SU-DHL-6 (cell line): Measurements from ENCODE around the gene RBM20.

Experiments
- H2AFZ ChIP-seq: fragments of 200-600 bp; sonication (generic); 2 replicates; pipeline ENCODE4 v1.6.1; 2014; ENCODE audit warnings: low read depth, mild to moderate bottlenecking, moderate library complexity, mixed read lengths, antibody characterized with exemption, low read length; ENCODE audit not compliant: severe bottlenecking
- H3F3A ChIP-seq: fragments of 200-600 bp; shearing (Covaris generic); 2 replicates; pipeline ENCODE4 v1.6.0; 2016; ENCODE audit warnings: antibody characterized with exemption, mild to moderate bottlenecking; ENCODE audit not compliant: insufficient read depth
- H3K27ac ChIP-seq: fragments of 200-600 bp; sonication (generic); 2 replicates; pipeline ENCODE4 v1.5.1; 2016; ENCODE audit warnings: low read depth, mild to moderate bottlenecking, low read length, moderate library complexity, mixed read lengths
- H3K27me3 ChIP-seq: fragments of 200-600 bp; sonication (generic), shearing (Covaris generic); 2 replicates; pipeline ENCODE4 v1.6.0; 2014; ENCODE audit warnings: mild to moderate bottlenecking, low read length
- H3K36me3 ChIP-seq: fragments of 200-600 bp; sonication (generic); 2 replicates; pipeline ENCODE4 v1.6.1; 2014; ENCODE audit warnings: mild to moderate bottlenecking, low read length, mixed read lengths
- H3K4me2 ChIP-seq: fragments of 300-600, 200-600 bp; shearing (Covaris generic), sonication (generic); 2 replicates; pipeline ENCODE4 v1.6.0; 2014; ENCODE audit warnings: low read length, low read depth, mild to moderate bottlenecking; ENCODE audit not compliant: poor library complexity, severe bottlenecking
- H3K4me3 ChIP-seq: fragments of 200-600 bp; sonication (generic); 2 replicates; pipeline ENCODE4 v1.5.1; 2014; ENCODE audit warnings: antibody characterized with exemption, low read length, mild to moderate bottlenecking, mixed read lengths; ENCODE audit not compliant: insufficient read depth, poor library complexity, severe bottlenecking
- H3K79me2 ChIP-seq: fragments of 200-600 bp; sonication (generic); 2 replicates; pipeline ENCODE4 v1.6.1; 2014; ENCODE audit warnings: mild to moderate bottlenecking, low read length, moderate library complexity; ENCODE audit not compliant: insufficient read depth
- H3K9ac ChIP-seq: fragments of 200-600 bp; sonication (generic); 2 replicates; pipeline ENCODE4 v1.7.0; 2014; ENCODE audit warnings: mild to moderate bottlenecking, low read length
- H3K9me2 ChIP-seq: fragments of 200-600 bp; sonication (generic); replicated peaks from 2 replicates; pipeline ENCODE4 v1.6.1; 2014; ENCODE audit warnings: low read length; ENCODE audit not compliant: insufficient read depth
- H3K9me3 ChIP-seq: fragments of 200-600 bp; sonication (generic); 2 replicates; pipeline ENCODE4 v1.6.1; 2014; ENCODE audit warnings: low read length, mixed read lengths; ENCODE audit not compliant: insufficient read depth
- H4K20me1 ChIP-seq: fragments of 200-600 bp; sonication (generic); 2 replicates; pipeline ENCODE4 v1.6.1; 2014; ENCODE audit warnings: low read depth, mild to moderate bottlenecking, antibody characterized with exemption, low read length, moderate library complexity, mixed read lengths
- EZH2phosphoT487 ChIP-seq: fragments of 200-600 bp; sonication (generic), shearing (Covaris generic); conservative IDR thresholded peaks from 2 replicates; pipeline ENCODE4 v1.6.1; 2018; ENCODE audit warnings: mild to moderate bottlenecking, antibody characterized with exemption, low read length, moderate library complexity, mixed read lengths
- TF ChIP-seq, protein P1 (sequence below): fragments of 200-600 bp; sonication (generic); IDR thresholded peaks from one replicate; pipeline ENCODE4 v1.5.1; 2017; ENCODE audit warnings: antibody characterized with exemption, mild to moderate bottlenecking, low read length, moderate library complexity; ENCODE audit not compliant: insufficient read depth, poor library complexity, severe bottlenecking

The RBM20 gene

DNA sequence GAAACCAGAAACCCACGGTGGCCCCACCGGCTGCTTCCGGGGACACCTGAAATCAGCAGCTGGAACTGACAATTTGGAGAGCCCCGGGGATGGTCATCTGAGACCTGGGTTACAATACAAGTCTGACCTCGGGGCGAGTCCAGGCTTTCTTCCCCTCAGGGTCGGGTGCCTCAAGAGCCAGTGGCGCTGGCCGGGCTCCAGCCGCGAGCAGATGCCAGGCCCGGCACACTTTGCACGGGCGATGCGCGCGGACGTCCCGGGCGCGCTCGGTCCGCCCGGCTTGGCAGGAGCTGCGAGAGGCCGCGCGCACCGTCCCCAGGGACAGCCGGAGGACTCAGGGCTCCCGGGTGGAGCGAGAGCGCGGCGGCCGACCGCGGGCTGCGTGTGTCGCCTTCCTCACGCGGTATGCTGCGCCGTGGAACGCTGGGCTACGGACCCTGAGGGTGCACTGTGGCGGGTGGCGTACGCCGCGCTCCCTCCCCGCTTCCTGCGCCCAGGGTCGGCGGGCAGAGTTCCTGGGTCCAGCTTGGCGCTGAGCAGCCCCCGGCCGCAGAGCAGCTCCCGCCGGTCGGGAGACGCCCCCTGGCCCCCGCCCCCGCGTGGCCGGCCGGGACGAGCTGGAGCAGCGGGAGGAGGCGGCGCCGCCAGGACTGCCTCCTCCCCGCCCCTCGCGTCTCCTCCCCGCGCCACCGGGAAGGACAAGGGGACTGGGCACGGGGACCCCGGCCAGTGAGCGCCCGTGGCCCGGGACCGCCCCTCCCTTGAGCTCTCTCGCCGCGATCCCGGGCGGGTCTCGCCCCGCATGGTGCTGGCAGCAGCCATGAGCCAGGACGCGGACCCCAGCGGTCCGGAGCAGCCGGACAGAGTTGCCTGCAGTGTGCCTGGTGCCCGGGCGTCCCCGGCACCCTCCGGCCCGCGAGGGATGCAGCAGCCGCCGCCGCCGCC, at the start of gene RBM20:
TSS of gene RBM20 (plus strand) at position 684 of the 945 bp plus-strand sequence. CDS start at position 803, 119 bp downstream.
- Histone ChIP-seq H3K9ac (no peak within 1 kb of the TSS), H3F3A (no peaks in the 10 kb centered on the region), H3K27ac (no peak within 1 kb of the TSS), H3K9me2 (no peaks in the 10 kb centered on the region), H4K20me1 (no peaks in the 10 kb centered on the region), H3K79me2 (no peaks in the 10 kb centered on the region), H3K27me3 (no peaks in the 10 kb centered on the region), H3K4me2 (peak within 1 kb of the TSS; percentile 36), H2AFZ (no peak within 1 kb of the TSS), H3K36me3 (no peaks in the 10 kb centered on the region), H3K4me3 (no peak within 1 kb of the TSS), H3K9me3 (no peaks in the 10 kb centered on the region)
- TF ChIP-seq, protein P1, sequence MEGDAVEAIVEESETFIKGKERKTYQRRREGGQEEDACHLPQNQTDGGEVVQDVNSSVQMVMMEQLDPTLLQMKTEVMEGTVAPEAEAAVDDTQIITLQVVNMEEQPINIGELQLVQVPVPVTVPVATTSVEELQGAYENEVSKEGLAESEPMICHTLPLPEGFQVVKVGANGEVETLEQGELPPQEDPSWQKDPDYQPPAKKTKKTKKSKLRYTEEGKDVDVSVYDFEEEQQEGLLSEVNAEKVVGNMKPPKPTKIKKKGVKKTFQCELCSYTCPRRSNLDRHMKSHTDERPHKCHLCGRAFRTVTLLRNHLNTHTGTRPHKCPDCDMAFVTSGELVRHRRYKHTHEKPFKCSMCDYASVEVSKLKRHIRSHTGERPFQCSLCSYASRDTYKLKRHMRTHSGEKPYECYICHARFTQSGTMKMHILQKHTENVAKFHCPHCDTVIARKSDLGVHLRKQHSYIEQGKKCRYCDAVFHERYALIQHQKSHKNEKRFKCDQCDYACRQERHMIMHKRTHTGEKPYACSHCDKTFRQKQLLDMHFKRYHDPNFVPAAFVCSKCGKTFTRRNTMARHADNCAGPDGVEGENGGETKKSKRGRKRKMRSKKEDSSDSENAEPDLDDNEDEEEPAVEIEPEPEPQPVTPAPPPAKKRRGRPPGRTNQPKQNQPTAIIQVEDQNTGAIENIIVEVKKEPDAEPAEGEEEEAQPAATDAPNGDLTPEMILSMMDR, result no peak
- TF ChIP-seq EZH2phosphoT487, result no peak

DNA sequence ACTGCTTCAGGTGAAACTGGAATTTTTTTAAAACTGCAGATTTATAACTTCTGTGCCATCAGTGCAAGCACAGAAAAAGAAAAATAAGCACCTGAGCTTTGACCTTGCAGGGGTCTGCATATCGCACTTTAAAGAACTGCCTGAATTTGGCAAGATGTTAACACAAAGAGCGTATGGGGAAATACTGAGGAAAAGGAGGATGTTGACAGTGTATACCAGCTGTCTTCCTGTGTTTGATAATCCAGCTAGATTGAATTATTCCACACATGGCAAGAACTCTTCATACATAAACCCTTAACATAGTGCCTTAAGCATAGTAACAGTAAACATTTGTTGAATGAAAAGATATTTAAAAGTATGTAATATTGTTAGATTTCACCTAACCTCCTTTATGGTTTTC, 46.7 kb upstream of the RBM20 start:
- peaks cover 63% of the 10 kb centered on the region for H3K36me3 ChIP-seq
- no peak overlapping the region for H2AFZ ChIP-seq
- H4K20me1 ChIP-seq, result no peaks in the 10 kb centered on the region
- H3K27me3 ChIP-seq, result no peaks in the 10 kb centered on the region
- no peaks in the 10 kb centered on the region for H3K79me2 ChIP-seq
- peaks cover 31% of the 10 kb centered on the region; the same call in 1 of the 2 replicates for H3F3A ChIP-seq
- no peak overlapping the region for H3K27ac ChIP-seq
- H3K9me2 ChIP-seq, result no peaks in the 10 kb centered on the region
- H3K9me3 ChIP-seq, result no peaks in the 10 kb centered on the region
- no peak overlapping the region for H3K4me2 ChIP-seq
- no peak overlapping the region for H3K9ac ChIP-seq
- H3K4me3 ChIP-seq, result no peak overlapping the region
- TF ChIP-seq, protein P1, result no peak
- no peak for TF ChIP-seq EZH2phosphoT487

DNA sequence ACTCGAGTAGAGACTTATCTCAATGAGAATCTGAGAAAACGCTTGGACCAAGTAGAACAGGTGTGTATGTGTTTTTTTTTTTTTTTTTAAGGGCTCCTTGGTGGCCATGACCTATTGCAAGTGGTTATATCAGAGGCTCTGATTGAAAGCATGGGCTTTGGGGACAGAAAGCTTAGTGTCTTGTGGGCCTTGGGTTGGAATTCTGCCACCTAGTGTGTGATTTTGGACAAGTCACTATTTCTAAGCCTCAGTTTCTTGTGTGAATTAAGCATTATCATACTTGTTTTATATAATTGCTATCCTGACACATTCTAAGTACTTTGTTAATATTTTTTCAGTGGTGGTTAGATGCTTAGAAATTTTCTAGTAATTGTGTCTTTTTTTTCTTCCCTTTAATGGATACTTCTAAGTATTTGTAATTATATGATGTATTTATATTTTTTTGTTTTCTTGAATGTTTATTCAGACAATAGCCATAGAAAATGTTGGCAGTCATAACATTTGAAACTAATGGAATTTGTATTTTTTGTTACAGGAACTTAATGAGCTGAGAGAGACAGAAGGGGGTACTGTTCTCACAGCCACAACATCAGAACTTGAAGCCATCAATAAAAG, 43.5 kb upstream of the RBM20 start:
- Histone ChIP-seq H4K20me1 (no peaks in the 10 kb centered on the region), H3K4me2 (no peak overlapping the region), H3K4me3 (no peak overlapping the region), H3K9ac (no peak overlapping the region), H3K9me2 (no peaks in the 10 kb centered on the region), H3K27ac (no peak overlapping the region), H3K36me3 (peaks cover 76% of the 10 kb centered on the region), H2AFZ (no peak overlapping the region), H3K27me3 (no peaks in the 10 kb centered on the region), H3K9me3 (no peaks in the 10 kb centered on the region), H3K79me2 (no peaks in the 10 kb centered on the region), H3F3A (peaks cover 36% of the 10 kb centered on the region)
- no peak for TF ChIP-seq EZH2phosphoT487
- TF ChIP-seq, protein P1, result peak; percentile 48
